ENCODE measurements around the gene FASTKD3.
"Not testable (repeated sequence)": the region's sequence is repeated elsewhere in the genome, so short reads cannot be mapped to it uniquely, and the experiment has no call there.

FASTKD3 gene, protein sequence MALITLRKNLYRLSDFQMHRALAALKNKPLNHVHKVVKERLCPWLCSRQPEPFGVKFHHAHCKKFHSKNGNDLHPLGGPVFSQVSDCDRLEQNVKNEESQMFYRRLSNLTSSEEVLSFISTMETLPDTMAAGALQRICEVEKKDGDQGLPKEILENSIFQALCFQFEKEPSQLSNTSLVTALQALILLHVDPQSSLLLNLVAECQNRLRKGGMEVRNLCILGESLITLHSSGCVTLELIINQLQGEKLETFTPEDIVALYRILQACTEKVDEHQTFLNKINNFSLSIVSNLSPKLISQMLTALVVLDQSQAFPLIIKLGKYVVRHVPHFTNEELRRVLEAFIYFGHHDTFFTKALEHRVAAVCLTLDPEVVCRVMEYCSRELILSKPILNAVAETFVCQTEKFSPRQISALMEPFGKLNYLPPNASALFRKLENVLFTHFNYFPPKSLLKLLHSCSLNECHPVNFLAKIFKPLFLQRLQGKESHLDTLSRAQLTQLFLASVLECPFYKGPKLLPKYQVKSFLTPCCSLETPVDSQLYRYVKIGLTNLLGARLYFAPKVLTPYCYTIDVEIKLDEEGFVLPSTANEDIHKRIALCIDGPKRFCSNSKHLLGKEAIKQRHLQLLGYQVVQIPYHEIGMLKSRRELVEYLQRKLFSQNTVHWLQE

DNA sequence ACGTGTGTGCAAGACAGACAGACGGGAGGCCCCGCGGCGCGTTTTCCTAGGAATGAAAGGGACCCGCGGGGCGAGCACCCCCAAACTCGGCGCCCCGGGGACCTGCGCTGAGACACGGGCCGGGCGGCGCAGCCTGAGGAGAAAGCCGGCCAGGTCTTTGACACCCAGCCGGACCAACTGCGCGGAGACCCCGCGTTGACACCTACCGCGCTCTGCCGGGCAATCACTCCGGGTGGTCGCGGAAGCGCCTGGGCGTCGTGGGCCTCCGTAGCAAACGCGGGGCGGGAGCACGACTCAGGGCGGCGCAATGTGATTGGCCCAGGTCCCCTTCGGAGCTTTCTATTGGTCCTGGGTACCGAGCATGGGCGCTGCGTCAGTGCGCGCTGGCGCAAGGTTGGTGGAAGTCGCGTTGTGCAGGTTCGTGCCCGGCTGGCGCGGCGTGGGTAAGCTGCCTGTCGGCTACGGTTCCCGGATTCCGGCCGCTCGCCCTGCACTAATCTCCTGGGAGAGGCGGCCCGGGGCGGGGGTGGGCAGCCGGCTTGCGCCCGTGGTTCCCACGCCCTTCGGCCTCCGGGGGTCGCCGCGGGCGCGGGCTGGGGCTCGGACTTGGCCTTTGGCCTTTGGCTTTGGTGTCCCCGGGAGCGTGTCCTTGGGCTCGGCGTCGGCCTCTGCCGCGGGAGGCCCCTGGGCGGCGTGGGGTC lies at the start of gene FASTKD3, which contains the start of gene MTRR:
Gene FASTKD3 (minus strand): TSS at position 259 of the 701 bp plus-strand sequence. CDS start 948 bp downstream, outside the sequence.
Gene MTRR (plus strand): TSS at position 376 of the 701 bp plus-strand sequence. CDS start 1,647 bp downstream, outside the sequence.
- DNase-seq (ENCODE audit: low read depth): peak; percentile 97
- TF ChIP-seq POLR2A (IDR thresholded peaks at IDR 0.05; ENCODE audit: extremely low read depth, insufficient read length): peak; percentile 93
- peak; percentile 84 for TF ChIP-seq MYC (IDR thresholded peaks at IDR 0.05; ENCODE audit: low read depth, low read length)
- TF ChIP-seq, protein P1, sequence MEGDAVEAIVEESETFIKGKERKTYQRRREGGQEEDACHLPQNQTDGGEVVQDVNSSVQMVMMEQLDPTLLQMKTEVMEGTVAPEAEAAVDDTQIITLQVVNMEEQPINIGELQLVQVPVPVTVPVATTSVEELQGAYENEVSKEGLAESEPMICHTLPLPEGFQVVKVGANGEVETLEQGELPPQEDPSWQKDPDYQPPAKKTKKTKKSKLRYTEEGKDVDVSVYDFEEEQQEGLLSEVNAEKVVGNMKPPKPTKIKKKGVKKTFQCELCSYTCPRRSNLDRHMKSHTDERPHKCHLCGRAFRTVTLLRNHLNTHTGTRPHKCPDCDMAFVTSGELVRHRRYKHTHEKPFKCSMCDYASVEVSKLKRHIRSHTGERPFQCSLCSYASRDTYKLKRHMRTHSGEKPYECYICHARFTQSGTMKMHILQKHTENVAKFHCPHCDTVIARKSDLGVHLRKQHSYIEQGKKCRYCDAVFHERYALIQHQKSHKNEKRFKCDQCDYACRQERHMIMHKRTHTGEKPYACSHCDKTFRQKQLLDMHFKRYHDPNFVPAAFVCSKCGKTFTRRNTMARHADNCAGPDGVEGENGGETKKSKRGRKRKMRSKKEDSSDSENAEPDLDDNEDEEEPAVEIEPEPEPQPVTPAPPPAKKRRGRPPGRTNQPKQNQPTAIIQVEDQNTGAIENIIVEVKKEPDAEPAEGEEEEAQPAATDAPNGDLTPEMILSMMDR (IDR thresholded peaks at IDR 0.05; ENCODE audit: low read depth, low read length): no peak
- TF ChIP-seq, protein P2, sequence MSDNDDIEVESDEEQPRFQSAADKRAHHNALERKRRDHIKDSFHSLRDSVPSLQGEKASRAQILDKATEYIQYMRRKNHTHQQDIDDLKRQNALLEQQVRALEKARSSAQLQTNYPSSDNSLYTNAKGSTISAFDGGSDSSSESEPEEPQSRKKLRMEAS (IDR thresholded peaks at IDR 0.05; ENCODE audit: low read depth, low read length): peak; percentile 90
- peak within 1 kb of the TSS; percentile 95 for H3K4me3 ChIP-seq (ENCODE audit: low read depth, low read length)

DNA sequence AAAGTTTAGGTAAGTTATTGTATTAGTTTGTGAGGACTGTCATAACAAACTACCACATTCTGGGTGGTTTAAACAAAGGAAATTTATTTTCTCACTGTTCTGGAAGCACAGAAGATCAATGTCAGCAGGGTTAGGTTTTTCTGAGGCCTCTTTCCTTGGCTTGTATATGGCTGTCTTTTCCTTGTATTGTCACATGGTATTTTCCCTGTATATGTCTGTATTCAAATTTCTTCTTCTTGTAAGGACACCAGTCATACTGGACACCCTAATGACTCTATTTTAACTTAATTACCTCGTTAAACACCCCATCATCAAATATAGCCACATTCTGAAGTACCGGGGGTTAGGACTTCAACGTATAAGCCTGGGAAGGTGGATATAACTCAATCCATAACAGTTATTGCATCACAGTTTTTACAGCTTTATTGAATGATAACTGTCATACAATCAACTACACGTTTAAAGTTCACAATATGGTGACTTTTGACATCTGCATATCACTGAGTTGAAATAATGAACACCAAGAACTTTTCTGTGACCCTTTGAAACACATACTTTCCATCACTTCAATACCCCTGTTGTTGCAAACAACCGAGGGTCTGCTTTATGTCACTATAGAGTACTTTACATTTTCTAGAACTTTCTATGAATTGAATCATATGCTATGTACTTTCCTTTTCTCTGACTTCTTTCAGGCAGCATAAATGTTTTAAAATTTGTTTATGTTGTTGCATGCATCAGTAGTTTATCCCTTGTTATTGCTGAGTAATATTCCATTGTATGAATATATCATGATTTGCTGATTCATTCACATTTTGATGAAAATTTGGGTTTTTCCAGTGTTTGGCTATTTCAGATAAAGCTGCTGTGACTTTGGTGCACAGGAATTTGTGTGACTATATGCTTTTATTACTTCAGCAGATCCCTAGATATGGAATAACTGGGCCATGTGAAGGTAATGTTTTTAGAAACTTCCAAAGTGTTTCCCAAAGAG lies 48.6 kb upstream of the FASTKD3 start:
- H3K4me3 ChIP-seq (ENCODE audit: low read depth, low read length): no peak overlapping the region
- TF ChIP-seq, protein P1 (IDR thresholded peaks at IDR 0.05; ENCODE audit: low read depth, low read length): no peak
- no peak for TF ChIP-seq MYC (IDR thresholded peaks at IDR 0.05; ENCODE audit: low read depth, low read length)
- TF ChIP-seq POLR2A (IDR thresholded peaks at IDR 0.05; ENCODE audit: extremely low read depth, insufficient read length): no peak
- TF ChIP-seq, protein P2 (IDR thresholded peaks at IDR 0.05; ENCODE audit: low read depth, low read length): no peak
- no peak for DNase-seq (ENCODE audit: low read depth)

DNA sequence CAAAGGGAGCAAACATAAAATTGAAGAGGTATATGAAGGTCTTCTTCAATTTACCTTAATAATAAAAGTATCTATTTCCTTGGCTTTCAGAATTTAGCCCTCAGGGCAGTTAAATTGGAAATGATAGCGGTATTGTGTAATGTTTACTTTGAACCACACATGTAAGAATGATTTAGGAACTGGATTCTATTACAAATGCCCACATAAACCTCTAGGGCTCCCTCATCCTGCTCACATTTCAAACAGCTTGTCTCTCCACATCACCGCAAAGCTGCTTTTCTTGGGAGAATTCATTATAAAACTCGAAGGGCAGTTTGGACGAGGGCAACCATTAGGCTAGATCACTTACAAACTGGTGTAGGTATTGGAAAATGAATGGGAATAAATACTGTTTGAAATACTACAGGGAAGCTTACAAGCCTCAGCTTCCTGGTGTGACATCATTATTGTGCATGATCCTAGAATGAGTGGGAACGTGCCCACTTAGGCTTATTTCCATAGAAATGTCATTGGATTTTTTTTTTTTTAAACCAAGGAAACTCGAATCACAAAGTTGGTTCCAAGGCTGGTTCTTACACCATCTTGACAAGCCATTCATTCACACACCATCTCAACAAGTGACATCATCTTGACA lies 47.5 kb upstream of the FASTKD3 start:
- no peak for DNase-seq (ENCODE audit: low read depth)
- H3K4me3 ChIP-seq (ENCODE audit: low read depth, low read length): no peak overlapping the region
- TF ChIP-seq, protein P2 (IDR thresholded peaks at IDR 0.05; ENCODE audit: low read depth, low read length): no peak
- TF ChIP-seq MYC (IDR thresholded peaks at IDR 0.05; ENCODE audit: low read depth, low read length) (no peak), POLR2A (IDR thresholded peaks at IDR 0.05; ENCODE audit: extremely low read depth, insufficient read length) (no peak)
- TF ChIP-seq, protein P1 (IDR thresholded peaks at IDR 0.05; ENCODE audit: low read depth, low read length): no peak

DNA sequence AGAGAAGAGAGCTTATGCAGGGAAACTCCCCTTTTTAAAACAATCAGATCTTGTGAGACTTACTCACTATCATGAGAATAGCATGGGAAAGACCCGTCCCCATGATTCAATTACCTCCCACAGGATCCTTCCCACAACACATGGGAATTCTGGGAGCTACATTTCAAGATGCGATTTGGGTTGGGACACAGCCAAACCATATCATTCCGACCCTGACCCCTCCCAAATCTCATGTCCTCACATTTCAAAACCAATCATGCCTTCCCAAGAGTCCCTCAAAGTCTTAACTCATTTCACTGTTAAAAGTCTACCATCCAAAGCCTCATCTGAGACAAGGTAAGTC lies 42.6 kb upstream of the FASTKD3 start:
- H3K4me3 ChIP-seq (ENCODE audit: low read depth, low read length); DNase-seq (ENCODE audit: low read depth): not testable (repeated sequence)

DNA sequence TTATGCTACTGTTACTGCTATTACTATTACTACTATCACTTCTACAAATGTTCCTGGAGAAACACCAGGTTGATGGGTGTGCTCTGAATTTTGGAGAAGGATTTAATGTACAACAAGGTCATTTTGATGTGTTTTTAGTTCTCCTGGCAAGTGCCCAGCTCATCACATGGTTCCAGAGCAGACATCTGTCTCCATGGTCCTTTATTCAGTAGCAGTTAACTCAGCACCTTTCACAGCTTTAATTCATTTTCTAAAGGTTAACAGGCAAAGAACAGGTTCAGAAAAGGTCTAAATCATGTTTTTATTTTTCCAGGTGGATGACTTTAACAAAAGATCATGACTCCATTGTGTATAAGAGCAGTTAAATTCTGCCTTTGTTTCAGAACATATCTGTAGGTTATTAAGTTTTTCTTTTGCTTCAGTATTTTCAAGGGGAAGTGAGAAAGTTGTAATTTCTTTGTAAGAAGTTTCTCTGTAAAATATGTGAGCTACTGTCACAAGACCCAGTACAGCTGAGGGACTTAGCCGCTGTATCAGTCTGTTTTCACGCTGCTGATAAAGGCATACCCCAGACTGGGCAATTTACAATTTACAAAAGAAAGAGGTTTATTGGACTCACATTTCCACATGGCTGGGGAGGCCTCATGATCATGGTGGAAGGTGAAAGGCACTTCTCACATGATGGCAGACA lies 42.1 kb upstream of the FASTKD3 start:
- no peak for TF ChIP-seq POLR2A (IDR thresholded peaks at IDR 0.05; ENCODE audit: extremely low read depth, insufficient read length)
- TF ChIP-seq, protein P2 (IDR thresholded peaks at IDR 0.05; ENCODE audit: low read depth, low read length): no peak
- TF ChIP-seq, protein P1 (IDR thresholded peaks at IDR 0.05; ENCODE audit: low read depth, low read length): no peak
- no peak for TF ChIP-seq MYC (IDR thresholded peaks at IDR 0.05; ENCODE audit: low read depth, low read length)
- no peak overlapping the region for H3K4me3 ChIP-seq (ENCODE audit: low read depth, low read length)
- no peak for DNase-seq (ENCODE audit: low read depth)

All from NB4 (cell line).